ENCODE results near the gene MLN.
A peak's percentile ranks its signal among the peaks of the same experiment; 100 is the strongest.

MLN gene

GRCh38 chr6:33788694-33789549, 14.9 kb downstream of the MLN start, which contains the start of gene LEMD2:
Gene LEMD2 (minus strand): TSS chr6:33789130. CDS start chr6:33789116, 14 bp downstream.
- DNase-seq = peak; percentile 95

- DNase-seq = peak; percentile 69
Observed at GRCh38 chr6:33787954-33788693, 15.7 kb downstream of the MLN start.

GRCh38 chr6:33787346-33787953, 16.4 kb downstream of the MLN start:
- DNase-seq = peak; percentile 52

GRCh38 chr6:33786736-33787135, 17.1 kb downstream of the MLN start:
- DNase-seq = no peak

GRCh38 chr6:33785778-33786177, 18.0 kb downstream of the MLN start:
- no peak for DNase-seq

GRCh38 chr6:33784787-33785186, 19.0 kb downstream of the MLN start:
- no peak for DNase-seq

- DNase-seq = no peak
Observed at GRCh38 chr6:33783781-33784520, 19.9 kb downstream of the MLN start.

- DNase-seq = no peak
Observed at GRCh38 chr6:33782561-33782960, 21.2 kb downstream of the MLN start.

- DNase-seq = peak; percentile 65
Observed at GRCh38 chr6:33781131-33781975, 22.4 kb downstream of the MLN start.

GRCh38 chr6:33779895-33780294, 23.9 kb downstream of the MLN start:
- no peak for DNase-seq

GRCh38 chr6:33779290-33779689, 24.5 kb downstream of the MLN start:
- DNase-seq = no peak

GRCh38 chr6:33778444-33779121, 25.2 kb downstream of the MLN start:
- no peak for DNase-seq

- no peak for DNase-seq
Observed at GRCh38 chr6:33777398-33778388, 26.1 kb downstream of the MLN start.

GRCh38 chr6:33776764-33777163, 27.0 kb downstream of the MLN start:
- no peak for DNase-seq

- DNase-seq = no peak
Observed at GRCh38 chr6:33776186-33776585, 27.6 kb downstream of the MLN start.

GRCh38 chr6:33774774-33775173, 29.0 kb downstream of the MLN start:
- no peak for DNase-seq

GRCh38 chr6:33772902-33773472, 30.8 kb downstream of the MLN start:
- no peak for DNase-seq

GRCh38 chr6:33772082-33772830, 31.5 kb downstream of the MLN start:
- no peak for DNase-seq

Data from fibroblast of skin of scalp (primary cell).